Middle frontal gyrus (tissue), 1 donor: Measurements from ENCODE around the gene PMEPA1.

Experiments
- DNase-seq: peaks from one replicate; pipeline ENCODE4 v3.0.0-alpha.2; 2015; ENCODE audit warnings: low spot score; ENCODE audit errors: extremely low spot score

Gene PMEPA1, protein sequence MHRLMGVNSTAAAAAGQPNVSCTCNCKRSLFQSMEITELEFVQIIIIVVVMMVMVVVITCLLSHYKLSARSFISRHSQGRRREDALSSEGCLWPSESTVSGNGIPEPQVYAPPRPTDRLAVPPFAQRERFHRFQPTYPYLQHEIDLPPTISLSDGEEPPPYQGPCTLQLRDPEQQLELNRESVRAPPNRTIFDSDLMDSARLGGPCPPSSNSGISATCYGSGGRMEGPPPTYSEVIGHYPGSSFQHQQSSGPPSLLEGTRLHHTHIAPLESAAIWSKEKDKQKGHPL

DNA sequence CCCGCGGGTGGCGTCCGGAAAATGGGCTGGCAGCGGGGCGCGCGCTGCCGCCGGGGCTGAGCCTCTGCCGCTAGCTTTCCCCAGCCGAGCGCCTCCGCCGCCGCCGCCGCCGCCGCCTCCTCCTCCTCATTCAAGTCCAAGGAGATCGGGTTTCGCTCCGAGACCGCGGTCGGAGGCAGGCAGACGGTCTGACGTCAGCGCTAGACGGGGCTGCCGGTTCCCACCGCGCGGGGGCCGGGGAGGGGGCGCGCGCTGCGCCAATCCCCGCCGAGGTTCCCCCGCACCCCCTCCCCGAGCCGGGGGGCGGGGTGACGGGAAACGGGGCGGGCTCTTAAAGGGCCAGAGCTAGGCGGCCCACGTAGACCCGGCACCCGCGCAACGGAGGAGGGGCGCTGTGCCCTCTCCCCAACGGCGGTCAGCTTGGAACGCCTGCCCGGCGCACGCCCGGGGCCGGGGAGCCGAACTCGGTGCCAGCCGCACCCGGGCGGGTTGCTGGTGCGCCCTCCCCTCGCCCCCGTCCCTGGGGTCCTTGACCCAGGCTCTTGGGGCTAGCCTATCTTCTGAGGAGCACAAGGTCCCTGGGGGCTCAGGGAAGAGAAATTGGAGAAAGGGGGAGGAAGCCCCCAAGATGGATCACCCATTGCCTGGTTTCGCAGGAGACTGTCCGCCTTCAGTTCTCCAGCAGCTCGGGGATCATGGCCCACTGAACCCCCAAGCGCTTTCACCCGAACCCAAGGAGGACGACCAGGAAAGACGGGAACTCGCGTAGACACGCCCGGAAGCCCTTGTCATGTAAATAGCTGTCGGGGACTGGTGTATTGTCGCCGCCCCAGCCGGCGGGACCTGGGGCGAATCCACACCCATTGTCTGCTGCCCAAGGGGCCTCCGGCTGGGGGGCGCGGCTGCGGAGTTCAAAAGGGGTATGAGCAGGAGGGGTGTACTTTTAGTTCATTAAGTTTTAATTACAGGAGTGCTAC, at the start of gene PMEPA1:
Gene PMEPA1 (minus strand): TSS at position 193 of the 977 bp plus-strand sequence. CDS start 433 bp downstream, outside the sequence.
- DNase-seq, result peak; percentile 80

DNA sequence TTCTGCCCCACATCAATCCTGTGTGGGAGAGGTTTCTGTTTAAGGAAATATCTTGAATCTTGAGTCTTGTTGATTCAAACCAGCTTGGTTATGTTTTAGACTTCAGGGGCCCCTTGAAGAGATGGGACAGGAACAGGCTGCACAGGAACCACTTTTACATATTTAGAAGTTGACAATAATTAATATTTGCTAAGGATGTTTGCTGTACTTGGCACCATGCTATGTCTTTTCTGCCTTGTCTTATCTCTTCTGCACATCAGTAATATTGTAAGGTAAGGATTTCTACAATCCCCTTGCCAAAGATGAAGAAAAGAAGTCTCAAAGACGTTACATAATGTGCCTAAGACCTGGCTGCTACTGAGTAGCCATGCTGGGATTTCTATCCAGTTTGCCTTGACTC, 48.0 kb upstream of the PMEPA1 start:
- no peak for DNase-seq

DNA sequence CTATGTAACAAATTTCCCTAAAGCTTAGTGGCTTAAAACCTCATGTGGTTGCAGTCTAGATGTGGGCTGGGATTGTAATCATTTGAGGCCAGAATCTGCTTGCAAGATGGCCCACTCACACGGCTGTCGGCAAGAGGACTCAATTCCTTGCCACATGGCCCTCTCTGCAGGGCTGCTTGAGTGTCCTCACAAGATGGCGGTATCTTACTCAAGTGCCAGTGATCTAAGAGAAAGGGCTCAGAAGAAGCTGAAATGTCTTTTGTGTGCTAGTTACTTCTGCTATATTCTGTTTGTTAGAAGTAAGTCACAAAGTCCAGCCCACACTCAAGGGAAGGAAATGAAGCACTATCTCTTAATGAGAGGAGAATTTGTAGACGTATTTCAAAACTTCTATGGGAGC, 47.1 kb upstream of the PMEPA1 start:
- no peak for DNase-seq

DNA sequence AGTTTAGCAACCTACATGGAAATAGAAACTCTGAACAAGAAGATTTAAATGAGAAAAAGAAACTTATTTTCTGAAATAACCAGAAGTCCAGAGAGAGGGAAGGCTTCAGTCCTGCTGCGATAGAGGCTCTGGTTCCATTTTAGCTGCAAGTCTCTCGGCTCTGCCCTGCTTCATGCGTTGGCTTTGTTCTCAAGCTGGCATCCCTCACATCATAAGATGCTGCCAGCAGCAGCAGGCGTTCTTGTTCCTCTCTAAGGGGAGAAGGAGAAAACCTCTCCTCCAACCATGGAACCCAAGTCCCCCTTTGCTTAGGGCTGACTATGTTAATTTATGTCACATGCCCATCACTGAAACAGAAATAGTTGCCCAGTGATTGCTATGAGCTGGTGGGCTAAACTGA, 46.4 kb upstream of the PMEPA1 start:
- no peak for DNase-seq

DNA sequence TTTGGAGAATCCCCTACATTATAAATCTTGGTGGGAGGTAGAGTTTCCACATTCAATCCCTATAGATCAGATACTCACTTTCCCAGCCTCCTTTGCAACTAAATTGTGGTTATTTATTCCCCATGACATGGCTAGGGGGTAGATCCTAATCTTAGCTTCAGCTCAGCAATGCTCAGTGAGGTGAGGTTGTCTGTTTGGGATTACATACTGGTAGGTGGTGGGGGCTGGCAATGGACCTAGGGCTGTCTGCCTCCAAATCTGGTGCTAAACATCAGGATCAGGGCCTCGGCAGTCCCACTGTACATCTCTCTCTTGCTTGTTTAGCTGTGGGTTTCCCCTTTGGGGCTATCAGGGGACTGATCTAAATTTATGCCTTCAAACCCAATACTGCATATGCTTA, 45.8 kb upstream of the PMEPA1 start:
- DNase-seq, result no peak

DNA sequence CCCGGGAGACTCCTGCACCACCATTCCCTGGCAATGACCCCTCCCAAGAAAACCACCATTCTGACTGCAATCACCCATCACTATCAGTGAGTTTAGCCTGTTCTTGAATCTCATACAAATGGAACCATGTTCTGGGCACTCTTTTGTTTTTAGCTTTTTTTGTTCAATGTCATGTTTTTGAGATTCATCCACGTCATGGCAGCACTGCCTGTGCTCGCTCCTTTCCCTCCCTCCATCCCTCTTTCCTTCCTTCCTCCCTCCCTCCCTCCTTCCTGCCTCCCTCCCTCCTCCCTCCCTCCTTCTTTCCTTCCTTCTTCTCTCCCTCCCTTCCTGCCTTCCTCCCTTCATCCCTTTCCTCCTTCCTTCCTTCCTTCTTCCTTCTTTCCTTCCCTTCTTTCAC, 44.4 kb upstream of the PMEPA1 start:
- DNase-seq, result no peak

DNA sequence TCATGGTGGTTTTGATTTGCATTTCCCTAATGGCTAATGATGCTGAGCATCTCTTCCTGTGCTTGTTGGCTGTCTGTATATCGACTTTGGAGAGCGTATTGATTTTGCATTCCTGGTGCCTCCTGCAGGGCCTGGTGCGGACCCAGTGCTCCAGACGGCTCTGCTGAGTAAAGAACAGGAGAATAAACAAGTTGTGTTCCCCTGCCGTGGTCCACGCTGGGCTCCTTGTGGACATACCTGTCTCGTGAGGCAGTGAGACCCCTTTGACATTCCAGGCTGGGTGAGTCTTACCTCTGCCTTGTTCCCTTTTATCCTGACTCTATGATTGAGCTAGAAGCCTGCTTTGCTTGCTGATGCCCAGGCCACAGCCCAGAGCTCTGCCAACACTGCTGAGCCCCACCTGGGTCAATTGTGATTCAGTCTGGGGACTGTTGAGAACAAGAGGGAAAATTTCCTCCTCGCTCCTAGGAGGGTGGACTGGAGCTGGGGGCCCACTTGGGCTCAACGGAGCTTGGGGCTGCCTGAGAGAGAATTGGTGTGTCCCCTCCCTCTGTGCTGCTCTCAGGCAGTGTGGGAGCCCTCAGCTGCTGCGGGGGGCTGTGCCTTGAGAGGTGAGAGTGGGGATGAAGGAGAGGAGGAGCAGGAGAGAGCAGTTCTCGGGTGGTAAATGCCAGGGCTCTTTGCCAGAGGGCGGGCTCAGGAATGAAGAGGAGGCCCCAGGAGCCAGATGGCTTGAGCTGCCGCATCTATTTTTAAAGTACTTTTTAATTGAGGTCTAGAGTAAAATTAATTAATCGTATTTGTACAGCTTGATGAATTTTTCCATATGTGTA, 43.7 kb upstream of the PMEPA1 start:
- DNase-seq, result no peak

DNA sequence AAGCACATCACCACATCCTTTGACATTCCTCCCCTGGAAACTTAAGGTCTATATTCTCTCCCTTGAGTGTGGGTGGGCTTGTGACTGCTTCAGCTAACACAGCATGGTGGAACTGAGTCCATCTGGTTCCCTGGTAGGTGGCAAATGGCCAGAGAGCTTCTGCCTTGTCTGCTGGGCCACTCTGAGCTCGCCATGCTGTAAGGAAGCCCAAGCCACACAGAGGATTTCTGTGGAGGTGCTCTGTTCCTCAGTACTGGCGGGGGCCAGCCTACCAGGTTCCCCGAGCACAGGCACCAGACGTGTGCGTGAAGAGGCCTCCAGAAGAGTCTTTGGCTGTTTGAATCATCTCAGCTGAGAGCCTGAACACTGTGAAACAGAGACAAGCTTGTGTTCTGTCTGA, 41.6 kb upstream of the PMEPA1 start:
- DNase-seq, result no peak

DNA sequence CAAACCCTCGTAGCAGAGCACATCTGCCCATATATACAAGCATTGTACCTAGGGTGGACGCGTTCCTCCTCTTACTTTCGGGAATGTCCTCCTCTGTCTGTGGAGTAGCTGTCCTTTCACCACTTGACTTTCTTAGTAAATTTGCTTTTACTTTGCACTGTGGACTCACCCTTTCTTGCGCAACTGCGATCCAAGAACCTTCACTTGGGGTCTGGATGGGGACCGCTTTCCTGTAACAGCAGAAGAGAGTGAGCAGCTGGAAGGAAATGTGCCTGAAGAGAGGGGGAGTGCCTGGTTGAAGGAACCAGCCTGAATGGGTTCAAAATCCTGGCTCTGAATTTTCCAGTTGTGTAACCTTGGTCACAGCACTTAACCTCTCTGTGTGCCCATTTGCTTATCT, 40.1 kb upstream of the PMEPA1 start:
- DNase-seq, result no peak

DNA sequence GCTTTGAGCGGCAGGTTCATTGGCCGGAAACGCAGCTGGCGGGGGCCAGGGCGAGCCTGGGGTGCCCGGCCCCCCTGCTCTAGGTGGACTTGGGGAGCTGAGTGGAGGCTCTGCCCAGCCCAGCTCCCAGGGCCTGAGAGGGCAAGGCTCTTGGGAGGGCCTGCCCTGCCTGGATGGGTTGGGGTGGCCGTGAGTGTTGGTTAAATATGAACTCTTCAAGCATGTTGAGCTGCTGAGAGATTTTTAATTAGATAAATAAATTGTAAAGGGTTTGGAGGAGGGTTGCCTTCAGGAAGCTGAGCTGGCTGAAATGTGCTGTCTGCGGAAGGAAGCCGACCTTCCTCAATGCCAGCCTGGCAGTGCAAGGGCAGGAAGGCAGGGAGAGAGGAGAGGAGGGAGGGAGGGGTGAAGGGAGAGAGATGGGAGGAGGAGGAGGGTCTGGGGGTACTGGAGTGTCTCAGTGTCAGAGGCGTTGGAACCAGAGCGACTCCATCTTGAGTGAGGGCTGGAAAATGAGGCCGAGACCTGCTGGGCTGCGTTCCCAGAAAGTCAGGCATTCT, 39.4 kb upstream of the PMEPA1 start:
- no peak for DNase-seq

DNA sequence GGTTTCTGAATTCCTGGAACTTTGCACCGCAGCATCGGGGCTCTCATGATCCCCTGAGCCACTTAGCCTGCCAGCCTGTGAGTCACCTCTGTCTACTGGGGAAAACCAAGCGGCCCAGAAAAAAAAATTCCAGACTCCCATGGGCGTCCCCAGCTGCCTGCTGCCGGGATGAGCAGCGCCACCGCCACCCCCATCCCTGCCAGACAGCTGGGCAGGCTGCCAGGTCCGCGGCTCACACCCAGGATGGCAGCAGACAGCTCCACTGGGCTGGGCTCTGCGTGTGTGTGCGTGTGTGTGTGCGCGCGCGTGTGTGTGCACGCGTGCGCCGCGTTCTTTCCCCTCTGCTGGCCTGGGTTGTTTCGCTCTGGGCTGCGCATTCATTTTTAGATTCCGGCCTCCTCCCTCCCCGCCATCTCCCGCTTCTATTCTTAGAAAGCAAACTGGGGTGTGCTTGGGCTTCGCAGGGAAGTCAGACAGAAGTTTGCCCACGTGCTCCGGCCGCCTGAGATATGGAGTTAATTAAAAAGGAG, 38.9 kb upstream of the PMEPA1 start:
- DNase-seq, result peak; percentile 72

DNA sequence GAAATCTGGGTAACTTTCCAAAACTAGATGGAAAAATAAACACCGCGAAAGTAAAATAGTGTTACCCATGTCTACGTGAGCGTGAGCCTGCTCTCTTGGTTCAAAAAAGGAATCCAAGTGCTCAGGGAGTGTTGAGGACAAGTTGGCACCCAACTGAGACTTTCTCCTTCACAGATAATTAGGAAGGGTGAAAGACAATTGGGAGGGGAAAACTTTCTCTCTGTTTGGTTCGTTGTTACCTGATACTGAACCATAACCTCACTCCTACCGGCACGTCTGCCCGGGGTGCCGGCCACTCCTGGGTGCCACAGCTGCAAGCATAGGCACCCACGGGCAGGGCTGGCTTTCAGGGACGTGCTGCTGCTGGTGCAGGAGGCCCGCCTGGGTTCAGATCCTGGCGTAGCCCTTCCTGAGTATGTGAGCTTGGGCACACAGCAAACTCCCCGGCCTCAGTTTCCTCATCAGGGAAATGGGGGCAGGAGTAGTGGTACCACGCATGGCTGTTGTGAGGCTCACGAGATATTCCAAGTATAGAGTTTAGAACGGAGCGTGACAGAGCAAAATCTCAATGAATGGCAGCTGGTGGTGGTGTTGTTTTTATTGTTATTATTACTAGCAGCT, 38.2 kb upstream of the PMEPA1 start:
- DNase-seq, result no peak

DNA sequence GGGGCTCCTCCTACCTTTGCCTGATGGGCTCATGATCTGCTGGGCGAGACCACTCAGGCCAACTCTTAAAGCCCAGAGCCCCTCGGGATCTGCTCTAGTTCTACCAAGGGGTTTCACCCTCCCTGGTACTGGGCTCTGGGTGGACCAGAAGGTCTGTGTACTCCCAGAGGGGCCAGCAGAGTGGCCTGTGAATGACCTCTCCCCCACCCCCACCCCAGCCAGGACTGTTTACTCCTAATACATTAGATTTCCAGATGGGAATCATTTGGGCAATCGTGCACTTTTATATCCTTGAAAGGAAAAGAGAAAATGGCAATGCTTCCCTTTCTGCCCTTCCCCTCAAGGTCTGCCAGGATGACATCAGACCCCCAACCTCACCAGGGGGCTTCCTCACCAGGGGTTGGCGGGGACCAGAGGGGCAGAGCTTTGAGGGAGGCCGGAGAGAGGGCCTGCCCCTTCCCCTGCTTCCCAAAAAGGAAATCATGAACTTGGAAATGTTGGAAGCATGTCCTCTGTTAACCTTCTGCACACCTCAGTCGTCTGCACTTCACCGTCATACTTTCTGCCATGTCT, 37.1 kb upstream of the PMEPA1 start:
- DNase-seq, result no peak

DNA sequence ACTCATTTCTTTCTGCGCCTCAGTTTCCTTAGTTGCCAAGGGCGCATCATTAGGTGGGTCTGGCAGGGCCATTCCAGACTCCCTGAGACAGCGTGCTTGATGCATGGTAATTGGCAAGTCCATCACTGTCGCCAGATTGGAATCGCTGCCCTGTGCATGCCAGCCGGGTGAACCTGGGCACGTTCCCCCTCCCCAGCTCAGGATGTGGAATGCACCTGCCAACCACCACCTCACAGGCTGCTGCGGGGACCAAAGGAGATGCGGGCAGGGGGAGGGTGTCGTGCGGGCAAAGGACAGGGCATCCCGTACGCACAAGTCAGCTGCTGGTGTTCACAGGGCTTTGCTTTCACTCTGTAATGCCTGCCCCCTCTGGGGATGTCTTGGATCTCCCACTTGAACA, 36.4 kb upstream of the PMEPA1 start:
- DNase-seq, result no peak

DNA sequence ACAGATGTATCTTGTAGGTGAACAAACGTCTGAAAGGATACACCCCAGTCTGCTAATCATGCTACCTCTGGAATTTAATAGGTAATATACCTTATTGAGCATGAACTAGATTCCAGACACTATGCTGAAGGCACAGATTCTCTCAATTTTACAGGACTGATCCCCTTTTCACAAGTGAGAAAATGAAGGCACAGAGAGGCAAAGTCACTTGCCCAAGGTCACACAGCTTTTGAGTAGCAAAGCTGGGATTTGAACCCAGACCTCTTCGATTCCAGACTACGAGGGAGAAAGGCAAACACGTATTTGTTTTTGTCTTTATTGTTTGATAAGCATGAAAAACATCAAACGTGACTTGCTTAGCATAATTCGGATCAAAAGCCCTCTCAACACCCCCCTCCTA, 34.4 kb upstream of the PMEPA1 start:
- no peak for DNase-seq

DNA sequence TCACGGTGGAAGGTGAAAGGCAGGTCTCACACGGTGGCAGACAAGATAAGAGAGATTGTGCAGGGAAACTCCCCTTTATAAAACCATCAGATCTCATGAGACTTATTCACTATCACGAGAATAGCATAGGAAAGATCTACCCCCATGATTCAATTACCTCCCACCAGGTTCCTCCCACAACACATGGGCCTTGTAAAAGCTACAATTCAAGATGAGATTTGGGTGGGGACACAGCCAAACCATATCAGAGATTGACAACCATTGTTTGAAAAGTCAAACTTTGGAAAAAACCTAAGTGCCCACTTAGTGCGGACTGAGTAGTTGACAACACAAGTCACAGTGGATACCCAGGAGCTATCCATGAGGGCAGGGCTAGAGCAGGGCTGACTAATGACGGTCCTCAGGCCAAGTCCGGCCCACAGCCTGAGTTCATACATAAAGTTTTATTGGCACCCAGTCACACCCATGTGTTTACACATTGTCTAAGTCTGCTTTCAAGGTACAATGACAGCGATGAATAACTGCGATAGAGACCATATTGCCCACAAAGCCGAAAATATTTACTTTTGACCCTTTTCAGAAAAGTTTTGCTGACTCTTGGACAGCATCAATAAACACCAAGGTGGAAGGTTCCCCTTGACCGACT, 33.8 kb upstream of the PMEPA1 start:
- DNase-seq, result no peak

DNA sequence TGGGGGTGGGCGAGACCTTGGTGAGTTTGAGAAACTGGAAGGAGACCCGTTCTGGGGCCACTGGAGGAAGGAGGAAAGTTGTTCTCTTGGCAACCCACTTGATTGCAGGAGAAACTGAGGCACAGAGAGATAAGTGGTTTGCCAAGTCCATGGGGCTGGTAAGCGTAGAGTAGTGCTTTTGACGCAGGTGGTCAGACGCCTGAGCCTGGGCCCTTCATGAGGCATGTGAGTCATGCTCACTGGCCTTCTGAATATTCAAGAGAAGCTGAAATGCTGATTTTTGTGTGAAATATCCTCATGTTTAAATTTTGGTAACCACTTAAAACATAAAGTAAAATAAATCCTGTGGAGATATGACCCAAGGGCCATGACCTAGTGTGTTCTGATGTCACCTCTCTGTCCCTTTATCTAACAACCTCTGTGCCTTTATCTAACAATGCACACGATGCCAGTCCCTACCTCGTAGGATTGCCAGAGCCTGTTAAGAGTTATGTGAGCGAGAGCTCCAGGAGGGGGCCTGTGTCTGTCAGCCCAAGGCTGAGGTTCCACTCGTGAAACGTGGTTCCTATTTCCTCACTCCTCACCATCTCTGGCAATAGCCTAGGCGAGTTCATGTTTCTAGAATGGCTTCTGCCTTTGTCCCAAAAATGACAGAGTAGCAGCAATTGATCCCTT, 32.8 kb upstream of the PMEPA1 start:
- DNase-seq, result no peak

DNA sequence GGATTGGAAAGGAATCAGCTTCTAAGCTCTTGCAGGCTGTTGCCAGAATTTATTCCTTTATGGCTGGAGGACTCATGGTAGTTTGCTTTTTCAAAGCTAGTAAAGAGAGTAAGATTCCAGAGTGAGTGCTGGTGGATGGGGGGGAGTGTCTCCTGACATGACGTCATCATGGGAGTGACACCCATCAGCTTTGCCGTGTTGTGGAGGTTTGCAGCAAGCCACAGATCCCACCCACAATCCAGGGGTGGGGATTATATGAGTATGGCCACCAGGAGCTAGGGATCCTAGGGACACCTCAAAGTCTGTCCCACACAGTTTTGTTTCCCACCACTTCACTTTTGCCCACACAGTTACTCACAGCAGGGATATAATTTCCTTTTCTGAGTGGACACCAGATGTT, 28.7 kb upstream of the PMEPA1 start:
- DNase-seq, result no peak

DNA sequence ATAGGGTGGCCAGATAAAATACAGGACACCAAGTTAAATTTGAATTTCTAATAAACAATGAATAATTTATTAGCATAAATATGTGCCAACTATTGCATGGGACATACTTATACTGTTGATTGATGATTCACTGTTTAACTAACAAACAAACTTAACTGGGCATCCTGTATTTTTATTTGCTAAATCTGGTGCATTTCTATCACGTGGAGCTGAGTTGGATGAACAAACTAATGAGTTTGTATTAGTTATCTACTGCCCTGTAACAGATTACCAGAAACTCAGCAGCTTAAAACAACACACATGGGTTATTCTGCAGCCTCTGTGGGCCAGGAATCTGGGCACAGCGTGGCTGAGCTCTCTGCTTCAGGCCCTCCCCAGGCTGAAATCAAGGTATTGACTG, 28.2 kb upstream of the PMEPA1 start:
- no peak for DNase-seq
